NCI-H2029 treated with DMSO at 0.1 percent for 48 hours (cell line): ENCODE results near the gene EHHADH.

Experiments used
- DNase-seq: peaks from one replicate; lab custom pipeline; 2025; lab: John Stamatoyannopoulos, UW

The EHHADH gene

DNA sequence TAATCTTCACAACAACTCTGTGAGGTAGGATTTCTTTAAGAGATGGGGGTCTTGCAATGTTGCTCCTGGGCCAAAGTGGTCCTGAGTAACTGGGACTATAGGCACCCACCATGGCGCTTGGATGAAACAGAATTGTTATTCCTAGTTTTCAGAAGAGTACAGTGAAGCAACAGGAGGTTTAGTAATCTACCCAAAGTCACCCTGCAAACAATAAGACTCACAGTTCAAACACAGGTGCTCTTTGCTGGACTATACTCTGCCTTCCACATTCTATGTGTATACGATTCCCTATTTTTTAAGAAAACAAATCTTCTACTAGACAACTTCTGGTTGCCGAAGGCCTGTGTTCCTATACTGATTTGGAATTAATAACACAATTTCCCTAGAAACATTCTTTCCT is 109.1 kb downstream of the EHHADH start:
- no peak for DNase-seq
